GM19025 (cell line): ENCODE measurements around the gene KIAA0930.
"Not testable (repeated sequence)": the region's sequence is repeated elsewhere in the genome, so short reads cannot be mapped to it uniquely, and the experiment has no call there.

Experiments used
- ATAC-seq: cut with Tn5 transposase; IDR thresholded peaks from one replicate; pipeline ENCODE4 v1.9.1; 2021; ENCODE audit warnings: mild to moderate bottlenecking, low read depth, moderate library complexity; ENCODE audit not compliant: unreplicated experiment

KIAA0930 gene

GRCh38 chr22:45240810-45241631, at the start of gene KIAA0930:
Gene KIAA0930, minus strand, starts transcription at chr22:45240894. Its CDS starts 191 bp downstream, at chr22:45240703.
- no peak for ATAC-seq

DNA sequence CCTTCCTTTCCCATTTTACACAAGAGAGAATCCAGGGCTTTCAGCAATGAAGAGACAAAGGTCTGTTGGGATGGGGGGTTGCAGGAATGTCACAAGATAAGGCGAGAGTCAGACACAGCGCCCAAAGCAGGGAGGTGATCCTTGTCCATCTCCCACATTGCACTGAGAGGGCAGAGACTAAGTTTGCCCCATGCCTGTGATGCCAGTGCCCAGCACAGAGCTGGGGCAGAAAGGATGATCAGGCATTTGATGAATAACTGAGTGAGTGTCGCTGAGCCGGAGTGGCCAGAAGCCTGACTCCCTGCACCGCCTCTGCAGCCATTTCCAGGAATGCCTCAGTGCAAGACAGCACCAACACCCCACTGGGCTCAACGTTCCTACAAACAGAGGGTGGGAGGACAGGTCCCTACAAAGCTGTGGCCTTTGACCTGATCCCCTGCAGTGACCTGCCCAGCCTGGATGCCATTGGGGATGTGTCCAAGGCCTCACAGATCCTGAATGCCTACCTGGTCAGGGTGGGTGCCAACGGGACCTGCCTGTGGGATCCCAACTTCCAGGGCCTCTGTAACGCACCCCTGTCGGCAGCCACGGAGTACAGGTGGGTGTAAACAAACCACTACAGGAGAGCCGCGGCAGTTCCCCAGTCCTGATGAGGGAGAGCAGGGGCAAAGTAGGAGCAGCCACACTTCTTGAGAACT, 46.3 kb upstream of the KIAA0930 start:
- ATAC-seq, result no peak

- no peak for ATAC-seq
These were observed 44.8 kb upstream of the KIAA0930 start for GRCh38 chr22:45285263-45286058.

GRCh38 chr22:45284705-45285262, 44.1 kb upstream of the KIAA0930 start, which contains the start of gene UPK3A:
Gene UPK3A, plus strand, starts transcription at chr22:45284949. Its CDS starts 65 bp downstream, at chr22:45285014.
- ATAC-seq, result no peak

DNA sequence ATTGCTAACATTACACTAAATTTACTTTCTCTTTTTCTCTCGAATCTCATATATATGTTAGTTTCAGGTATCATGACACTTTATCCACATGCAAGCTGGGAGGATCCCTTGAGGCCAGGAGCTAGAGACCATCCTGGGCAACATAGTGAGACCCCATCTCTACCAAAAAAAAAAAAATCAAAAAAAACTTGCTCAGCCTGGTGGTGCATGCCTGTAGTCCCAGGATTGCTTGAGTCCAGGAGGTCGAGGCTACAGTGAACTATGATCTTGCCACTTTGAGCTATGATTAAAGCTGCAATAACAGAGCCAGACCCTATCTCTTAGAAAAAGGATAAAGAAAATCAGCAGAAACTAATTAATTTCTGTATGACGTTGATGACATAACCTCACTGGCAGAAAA, 40.3 kb upstream of the KIAA0930 start:
- no peak for ATAC-seq

DNA sequence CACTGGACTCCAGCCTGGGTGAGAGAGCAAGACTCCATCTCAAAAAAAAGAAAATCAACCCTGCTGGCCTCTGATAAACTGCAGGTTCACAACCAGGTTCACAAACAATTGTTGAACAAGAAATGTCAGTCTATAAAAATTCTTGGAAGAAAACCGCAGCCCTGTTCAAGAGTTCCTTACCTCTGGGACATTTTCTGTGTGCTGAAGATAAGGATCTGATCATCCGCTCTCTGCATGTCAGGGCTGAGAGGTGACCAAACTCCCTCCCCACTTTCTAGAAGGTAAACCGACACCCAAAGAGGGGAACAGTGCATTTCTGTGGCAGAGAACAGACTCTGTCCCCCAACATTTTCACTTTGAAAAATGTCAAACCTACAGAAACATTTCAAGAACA, 39.9 kb upstream of the KIAA0930 start:
- no peak for ATAC-seq

- no peak for ATAC-seq
These were observed 37.4 kb upstream of the KIAA0930 start for GRCh38 chr22:45278125-45278524.

DNA sequence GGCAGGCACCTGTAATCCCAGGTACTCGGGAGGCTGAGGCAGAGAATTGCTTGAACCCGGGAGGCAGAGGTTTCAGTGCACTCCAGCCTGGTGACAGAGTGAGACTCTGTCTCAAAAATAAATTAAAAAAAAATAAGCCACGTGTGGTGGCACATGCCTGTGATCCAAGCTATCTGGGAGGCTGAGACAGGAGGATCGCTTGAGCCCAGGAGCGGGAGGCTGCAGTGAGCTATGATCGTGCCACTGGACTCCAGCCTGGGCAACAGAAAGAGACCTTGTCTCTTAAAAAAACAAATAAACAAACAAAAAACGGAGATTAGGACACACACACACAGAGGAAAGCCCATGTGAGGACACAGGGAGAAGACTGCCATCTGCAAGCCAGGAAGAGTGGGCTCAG, 37.0 kb upstream of the KIAA0930 start:
- ATAC-seq, result not testable (repeated sequence)

DNA sequence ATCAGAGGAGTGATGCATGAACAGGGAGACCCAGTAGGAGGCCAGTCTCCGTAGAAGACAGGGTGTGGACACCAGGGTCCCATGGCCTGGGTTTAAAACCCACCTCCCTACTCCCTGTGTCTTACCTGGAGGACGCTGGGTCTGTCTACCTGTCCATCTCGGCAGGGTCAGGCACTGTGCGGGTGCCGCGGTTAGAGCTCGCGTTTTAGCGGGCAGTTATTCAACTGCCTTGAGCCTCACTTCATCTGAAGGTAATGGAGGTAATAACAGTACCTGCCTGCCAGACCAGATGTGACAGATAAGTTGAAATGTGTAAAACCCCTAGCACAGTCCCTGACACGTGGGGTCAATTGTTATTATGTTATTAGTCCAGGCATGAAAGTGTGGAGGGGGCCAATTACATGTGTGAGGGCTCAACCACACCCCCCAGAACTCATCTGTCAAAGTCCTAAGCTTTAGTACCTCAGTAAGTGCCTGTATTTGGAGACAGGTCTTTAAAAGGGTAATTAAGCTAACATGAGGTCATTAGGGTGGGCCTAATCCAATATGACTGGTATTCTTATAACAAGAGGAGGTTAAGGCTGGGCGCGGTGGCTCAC, 35.9 kb upstream of the KIAA0930 start:
- no peak for ATAC-seq

- ATAC-seq, result no peak
These were observed 32.9 kb upstream of the KIAA0930 start for GRCh38 chr22:45273452-45274075.

GRCh38 chr22:45272498-45272897, 31.8 kb upstream of the KIAA0930 start:
- no peak for ATAC-seq

DNA sequence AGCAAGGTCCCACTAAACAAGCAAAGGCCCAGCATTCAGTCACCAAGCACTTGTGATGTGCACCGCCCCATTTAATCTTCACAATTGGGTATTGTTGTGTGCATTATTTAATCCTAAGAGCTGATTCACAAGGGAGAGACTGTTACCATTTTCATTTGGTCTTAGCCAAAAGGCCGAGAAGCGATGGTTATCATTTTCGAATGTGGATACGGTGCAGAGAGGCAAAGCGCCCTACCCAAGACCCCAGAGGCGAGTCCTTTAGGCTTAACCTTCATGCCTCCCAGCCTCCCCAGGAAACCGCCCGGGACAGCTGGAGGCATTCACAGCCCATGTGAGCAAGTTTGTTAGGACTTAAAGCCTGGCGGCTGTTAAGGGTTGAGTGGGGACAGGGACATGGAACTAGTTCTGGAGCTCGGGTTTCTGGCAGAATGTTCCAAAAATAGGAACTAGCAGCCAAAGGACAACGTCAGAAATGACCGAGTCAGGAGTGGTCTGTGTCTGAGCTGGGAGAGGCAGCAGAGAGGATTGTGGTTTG, 31.0 kb upstream of the KIAA0930 start:
- ATAC-seq, result no peak

DNA sequence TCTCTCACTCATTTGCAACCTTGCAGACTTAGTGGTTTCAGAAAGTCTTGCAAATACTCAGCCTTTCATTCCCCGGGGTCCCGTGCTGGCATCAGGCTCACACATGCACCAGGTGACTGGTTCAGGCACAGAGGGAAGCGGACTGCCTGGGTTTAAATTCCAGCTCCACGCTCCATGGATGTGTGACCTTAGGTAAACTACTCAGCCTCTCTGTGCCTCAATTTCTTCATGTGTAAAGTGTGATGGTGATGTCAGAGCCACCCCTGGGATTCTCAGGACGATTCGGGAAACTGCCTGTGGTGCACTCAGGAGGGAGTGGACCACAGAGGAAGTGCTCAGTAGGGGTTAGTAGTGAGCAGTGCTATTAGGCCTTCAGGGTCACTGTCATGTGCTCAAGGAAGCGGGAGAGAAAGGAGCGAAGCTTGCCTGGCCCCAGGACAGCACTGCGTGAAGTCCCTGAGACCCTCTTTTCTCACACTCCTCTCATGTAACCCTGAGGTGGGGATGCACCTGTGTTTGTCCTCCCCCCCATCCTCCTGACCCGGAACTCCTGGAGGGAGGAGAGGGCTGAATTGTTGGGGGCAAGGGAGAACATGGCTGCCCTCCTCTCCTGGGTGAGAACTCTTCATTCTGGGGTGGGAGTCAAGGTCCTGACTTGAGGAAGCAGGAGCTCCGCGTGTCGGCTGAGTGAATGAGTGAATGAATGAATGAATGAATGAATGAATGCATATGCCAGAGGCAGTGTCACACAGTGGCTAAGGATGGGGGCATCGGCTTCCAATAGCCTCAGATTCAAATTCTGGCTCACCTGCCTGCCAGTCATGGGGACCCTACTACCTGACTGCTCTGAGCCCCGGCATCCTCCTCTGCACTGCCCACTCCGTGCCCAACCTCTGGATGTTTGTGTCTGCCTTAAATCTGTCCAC, 29.7 kb upstream of the KIAA0930 start:
- no peak for ATAC-seq

DNA sequence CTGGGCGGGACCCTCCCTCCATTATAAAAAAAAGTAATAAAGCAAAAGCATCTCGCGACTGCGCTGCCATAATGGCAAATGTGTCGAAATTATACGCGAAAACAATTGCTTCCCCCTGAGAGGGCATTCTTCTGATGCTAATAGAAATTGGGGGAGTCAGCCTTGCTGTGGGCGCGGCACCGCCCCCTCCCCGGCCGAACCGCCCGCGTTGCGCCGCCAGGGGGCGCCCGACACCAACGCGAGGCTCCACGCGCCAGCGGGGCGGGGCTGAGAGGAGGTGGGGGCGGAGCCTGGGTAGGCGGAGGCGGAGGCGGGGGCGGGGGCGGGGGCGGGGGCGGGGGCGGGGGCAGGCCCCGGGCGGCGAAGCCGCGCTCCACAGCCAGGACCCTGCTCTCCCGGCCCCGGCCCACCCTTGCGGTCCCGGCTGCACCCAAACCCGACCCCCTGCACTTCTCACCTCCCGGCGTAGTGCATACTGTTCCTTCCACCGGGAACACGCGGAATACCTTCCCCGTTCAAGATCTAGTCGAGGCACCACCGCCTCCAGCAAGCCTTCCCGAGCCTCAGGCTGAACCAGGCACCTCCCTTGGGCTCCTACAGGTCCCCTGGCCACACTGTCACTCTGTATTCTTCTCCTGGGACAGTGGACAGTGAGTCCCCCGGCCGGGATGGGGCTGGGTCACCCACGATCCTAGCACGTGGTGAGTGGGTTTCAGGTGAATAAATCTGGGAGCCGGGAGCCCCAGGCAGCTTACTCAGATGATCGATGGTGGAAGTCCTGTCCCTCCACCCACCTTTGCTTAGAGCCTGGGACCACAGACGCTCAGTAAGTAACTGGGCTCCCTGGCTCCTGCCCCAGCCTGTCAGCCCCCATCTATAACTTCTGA, 28.5 kb upstream of the KIAA0930 start:
- ATAC-seq, result peak; percentile 55

- peak; percentile 8 for ATAC-seq
These were observed 27.7 kb upstream of the KIAA0930 start for GRCh38 chr22:45268167-45268957.

DNA sequence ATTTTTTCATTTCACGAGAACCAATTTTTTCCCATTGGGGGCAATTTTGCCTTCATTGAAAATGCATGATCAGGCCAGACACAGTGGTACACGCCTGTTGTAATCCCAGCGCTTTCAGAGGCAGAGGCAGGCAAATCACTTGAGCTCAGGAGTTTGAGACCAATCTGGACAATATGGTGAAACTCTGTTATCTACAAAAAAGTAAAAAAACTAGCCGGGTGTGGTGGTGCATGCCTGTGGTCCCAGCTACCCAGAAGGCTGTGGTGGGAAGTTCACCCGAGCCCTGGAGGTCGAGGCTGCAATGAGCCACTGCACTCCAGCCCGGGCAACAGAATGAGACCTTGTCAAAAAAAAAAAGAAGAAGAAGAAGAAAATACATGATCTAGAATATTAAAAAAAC, 24.8 kb upstream of the KIAA0930 start:
- ATAC-seq, result no peak
